ENCODE results near the gene TMUB1.

- TF ChIP-seq CTCF (conservative IDR thresholded peaks at IDR 0.05; ENCODE audit: low read length), result no peak
- no peak for TF ChIP-seq EZH2phosphoT487 (IDR thresholded peaks at IDR 0.05; ENCODE audit: borderline replicate concordance, low read depth, low read length)
These were observed 35.1 kb upstream of the TMUB1 start for GRCh38 chr7:151118108-151119054.

Measured in OCI-LY7 (cell line).